ENCODE measurements around the gene VASH1. TPM values are rescaled to one million over a fixed set of nuclear protein-coding genes. Genes with fewer than 3 reads are reported as not detected.

VASH1 gene
- total RNA-seq, 1 donor from 2014 or later = 13.6 TPM

GRCh38 chr14:76784266-76784874 is 23.1 kb downstream of the VASH1 start:
- Histone ChIP-seq H2AFZ (ENCODE audit: low read depth, low read length) (no peak overlapping the region), H4K20me1 (ENCODE audit: insufficient read depth, low read length) (peaks cover 5% of the 10 kb centered on the region), H3K36me3 (ENCODE audit: insufficient read depth, low read length) (peaks cover 6% of the 10 kb centered on the region), H3K79me2 (ENCODE audit: insufficient read depth, low read length) (no peaks in the 10 kb centered on the region), H3K4me1 (ENCODE audit: insufficient read depth, low read length) (peaks cover 14% of the 10 kb centered on the region), H3K9ac (ENCODE audit: low read length) (no peak overlapping the region), H3K9me3 (ENCODE audit: insufficient read depth, low read depth, low read length) (no peaks in the 10 kb centered on the region), H3K27me3 (ENCODE audit: insufficient read depth, low read length) (no peaks in the 10 kb centered on the region), H3K4me2 (ENCODE audit: low read length) (no peak overlapping the region), H3K4me3 (ENCODE audit: insufficient read depth, low read depth, low read length) (no peak overlapping the region), H3K27ac (ENCODE audit: low read depth, low read length) (no peak overlapping the region)
- Mint-ChIP-seq H3K27me3 (ENCODE audit: low read depth, unreplicated experiment) (peaks cover 5% of the 10 kb centered on the region), H3K4me1 (ENCODE audit: low read depth, unreplicated experiment) (peaks cover 20% of the 10 kb centered on the region), H3K9me3 (ENCODE audit: unreplicated experiment) (no peaks in the 10 kb centered on the region), H3K4me3 (ENCODE audit: unreplicated experiment) (no peak overlapping the region), H3K36me3 (ENCODE audit: low read depth, unreplicated experiment) (peaks cover 14% of the 10 kb centered on the region), H3K27ac (ENCODE audit: unreplicated experiment) (no peak overlapping the region)
- no peak for TF ChIP-seq CTCF (IDR thresholded peaks at IDR 0.05; ENCODE audit: insufficient read depth, low read depth, low read length)
- no peak for TF ChIP-seq EZH2 (IDR thresholded peaks at IDR 0.05; ENCODE audit: insufficient read depth, low read length)
- DNase-seq (ENCODE audit: low read depth) (no peak), FAIRE-seq (no peak)

- H3K27ac ChIP-seq (ENCODE audit: low read depth, low read length) = no peak overlapping the region
- no peak overlapping the region for H2AFZ ChIP-seq (ENCODE audit: low read depth, low read length)
- peaks cover 6% of the 10 kb centered on the region for H3K36me3 ChIP-seq (ENCODE audit: insufficient read depth, low read length)
- H3K9ac ChIP-seq (ENCODE audit: low read length) = no peak overlapping the region
- DNase-seq (ENCODE audit: low read depth) (peak; percentile 56), FAIRE-seq (no peak)
- H3K79me2 ChIP-seq (ENCODE audit: insufficient read depth, low read length) = no peaks in the 10 kb centered on the region
- Mint-ChIP-seq H3K9me3 (ENCODE audit: unreplicated experiment) (no peaks in the 10 kb centered on the region), H3K36me3 (ENCODE audit: low read depth, unreplicated experiment) (peaks cover 14% of the 10 kb centered on the region), H3K27me3 (ENCODE audit: low read depth, unreplicated experiment) (peaks cover 4% of the 10 kb centered on the region), H3K4me1 (ENCODE audit: low read depth, unreplicated experiment) (peaks cover 20% of the 10 kb centered on the region), H3K4me3 (ENCODE audit: unreplicated experiment) (no peak overlapping the region), H3K27ac (ENCODE audit: unreplicated experiment) (no peak overlapping the region)
- peaks cover 5% of the 10 kb centered on the region for H4K20me1 ChIP-seq (ENCODE audit: insufficient read depth, low read length)
- no peaks in the 10 kb centered on the region for H3K27me3 ChIP-seq (ENCODE audit: insufficient read depth, low read length)
- peaks cover 14% of the 10 kb centered on the region for H3K4me1 ChIP-seq (ENCODE audit: insufficient read depth, low read length)
- no peak overlapping the region for H3K4me2 ChIP-seq (ENCODE audit: low read length)
- no peak overlapping the region for H3K4me3 ChIP-seq (ENCODE audit: insufficient read depth, low read depth, low read length)
- TF ChIP-seq EZH2 (IDR thresholded peaks at IDR 0.05; ENCODE audit: insufficient read depth, low read length) (no peak), CTCF (IDR thresholded peaks at IDR 0.05; ENCODE audit: insufficient read depth, low read depth, low read length) (peak; percentile 76)
- H3K9me3 ChIP-seq (ENCODE audit: insufficient read depth, low read depth, low read length) = no peaks in the 10 kb centered on the region
Measured at GRCh38 chr14:76784881-76785280, 23.6 kb downstream of the VASH1 start.

GRCh38 chr14:76786601-76787000 is 25.3 kb downstream of the VASH1 start:
- Histone ChIP-seq H3K4me3 (ENCODE audit: insufficient read depth, low read depth, low read length) (no peak overlapping the region), H3K4me2 (ENCODE audit: low read length) (no peak overlapping the region), H3K79me2 (ENCODE audit: insufficient read depth, low read length) (no peaks in the 10 kb centered on the region), H3K27me3 (ENCODE audit: insufficient read depth, low read length) (no peaks in the 10 kb centered on the region), H2AFZ (ENCODE audit: low read depth, low read length) (no peak overlapping the region), H4K20me1 (ENCODE audit: insufficient read depth, low read length) (peaks cover 5% of the 10 kb centered on the region), H3K36me3 (ENCODE audit: insufficient read depth, low read length) (peaks cover 12% of the 10 kb centered on the region), H3K9me3 (ENCODE audit: insufficient read depth, low read depth, low read length) (no peaks in the 10 kb centered on the region), H3K27ac (ENCODE audit: low read depth, low read length) (no peak overlapping the region), H3K9ac (ENCODE audit: low read length) (no peak overlapping the region), H3K4me1 (ENCODE audit: insufficient read depth, low read length) (peaks cover 7% of the 10 kb centered on the region)
- Mint-ChIP-seq H3K4me3 (ENCODE audit: unreplicated experiment) (no peak overlapping the region), H3K36me3 (ENCODE audit: low read depth, unreplicated experiment) (peaks cover 24% of the 10 kb centered on the region), H3K27me3 (ENCODE audit: low read depth, unreplicated experiment) (no peaks in the 10 kb centered on the region), H3K27ac (ENCODE audit: unreplicated experiment) (no peak overlapping the region), H3K9me3 (ENCODE audit: unreplicated experiment) (no peaks in the 10 kb centered on the region), H3K4me1 (ENCODE audit: low read depth, unreplicated experiment) (peaks cover 11% of the 10 kb centered on the region)
- FAIRE-seq (no peak), DNase-seq (ENCODE audit: low read depth) (no peak)
- TF ChIP-seq CTCF (IDR thresholded peaks at IDR 0.05; ENCODE audit: insufficient read depth, low read depth, low read length) (no peak), EZH2 (IDR thresholded peaks at IDR 0.05; ENCODE audit: insufficient read depth, low read length) (no peak)
